Psoas muscle (tissue), 8 donors: ENCODE data around the gene DPPA2. TPM values are rescaled to one million over a fixed set of nuclear protein-coding genes. Genes with fewer than 3 reads are reported as not detected.

ENCODE experiments used
- ATAC-seq, 4 donors: fragments of 200-7000 bp; cut with Tn5 transposase; one replicate each; pipeline ENCODE4 v1.9.1; 2020; ENCODE audit warnings: moderate library complexity in 3 of 4, mild to moderate bottlenecking in 2 of 4
- DNase-seq, 2 donors: peaks; one replicate each; pipeline ENCODE4 v3.0.0-alpha.2; 2020
- H3K27ac ChIP-seq: fragments of 200-600 bp; one replicate; pipeline ENCODE4 v1.8.0; 2022
- H3K27me3 ChIP-seq, 3 donors: fragments of 200-600 bp in 1 of 3; one replicate each; pipeline versions ENCODE4 v1.6.1 to v1.8.0; 2013 to 2022; ENCODE audit warnings: low read length in 2 of 3, mild to moderate bottlenecking in 2 of 3, moderate library complexity in 1 of 3; ENCODE audit not compliant: insufficient read depth in 3 of 3
- H3K36me3 ChIP-seq, 2 donors: fragments of 200-600 bp in 1 of 2; one replicate each; pipeline versions ENCODE4 v1.6.1 to v1.8.0; 2013 to 2022; ENCODE audit warnings: low read depth in 1 of 2, mild to moderate bottlenecking in 1 of 2, moderate library complexity in 1 of 2; ENCODE audit not compliant: insufficient read depth in 1 of 2
- H3K4me1 ChIP-seq: fragments of 200-600 bp; one replicate; pipeline ENCODE4 v1.8.0; 2022
- H3K4me3 ChIP-seq: fragments of 200-600 bp; one replicate; pipeline ENCODE4 v1.8.0; 2022; ENCODE audit warnings: mild to moderate bottlenecking
- H3K9me3 ChIP-seq: fragments of 200-600 bp; one replicate; pipeline ENCODE4 v1.8.0; 2022
- CTCF ChIP-seq: fragments of 200-600 bp; IDR thresholded peaks from one replicate; pipeline ENCODE4 v1.8.0; 2022; ENCODE audit warnings: antibody characterized with exemption
- WGBS, 3 donors: extraction: QIAGEN DNeasy Blood & Tissue Kit; methylation state at CpG; one replicate each; pipeline versions ENCODE4 v1.1.6 to v1.1.7; 2013; 5-methylcytosine and 5-hydroxymethylcytosine counted together
- intact Hi-C, 2 donors: fragments of 100-400 bp; cut with DNase I; formaldehyde crosslinking; loops; one replicate each; pipeline versions ENCODE4 v1.11.0 to v1.14.2; 2022
- polyA plus RNA-seq, 3 donors: library from polyadenylated mRNA; stranded (reverse); fragments of 200-250 nt; gene quantifications; one replicate each; pipeline ENCODE4 v1.2.3, GENCODE V29; 2013
- total RNA-seq, 4 donors: library from RNA; stranded (reverse); fragmentation: NEBNext Ultra II Directional in 2 of 4; extraction: Animal tissue kit (Norgen Biotek cat#: 25700) in 2 of 4; gene quantifications; one replicate each; pipeline versions ENCODE4 v1.2.1 to v1.2.4, GENCODE V29; 2021 to 2023
- donor health status: healthy with polysubstance abuse.
- donor health status: DM: no; HTN: no; CAD: no; lungs with moderate emphysema.
- donor health status: Bipolar disorder and iron deficiency.
- donor health status: healthy.
- donor health status: DM: yes; HTN: yes; CAD: no.
- donor health status: DM: no; HTN: no; CAD: no.
- donor health status: DM: no; HTN: no; CAD: no.
- donor health status: DM: yes; HTN: yes; CAD: no.

Gene DPPA2
- total and polyA plus RNA-seq, 7 donors = not detected

DNA sequence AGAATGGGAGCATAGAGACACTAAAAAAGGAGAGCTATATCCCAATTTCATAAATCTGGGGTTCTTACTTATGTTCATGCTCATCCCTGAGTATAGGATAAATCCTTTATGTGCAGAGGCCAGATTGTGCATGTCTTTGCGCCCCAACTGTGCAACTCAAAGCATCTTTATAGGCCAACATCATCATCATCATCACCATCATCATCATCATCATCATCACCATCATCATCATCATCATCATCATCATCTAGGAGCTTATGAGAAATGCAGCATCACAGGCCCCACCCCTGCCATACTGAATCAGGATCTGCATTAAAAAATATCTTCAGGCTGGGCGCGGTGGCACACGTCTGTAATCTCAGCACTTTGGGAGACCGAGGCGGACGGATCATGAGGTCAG, 45.5 kb downstream of the DPPA2 start:
- H3K27ac ChIP-seq = no peak overlapping the region
- intact Hi-C loops = no loop called here
- ATAC-seq = no peak
- no peak for TF ChIP-seq CTCF
- no peak overlapping the region for H3K4me3 ChIP-seq
- H3K36me3 ChIP-seq = no peaks in the 10 kb centered on the region
- H3K27me3 ChIP-seq = no peaks in the 10 kb centered on the region
- no peaks in the 10 kb centered on the region for H3K4me1 ChIP-seq
- WGBS, 3 donors = 97 to 99% (median 98%) methylated on average over 7 of the region's 7 CpGs
- no peak for DNase-seq
- no peaks in the 10 kb centered on the region for H3K9me3 ChIP-seq

GRCh38 chr3:109269577-109270275, 46.6 kb downstream of the DPPA2 start:
- H3K4me1 ChIP-seq = no peaks in the 10 kb centered on the region
- H3K27me3 ChIP-seq = no peaks in the 10 kb centered on the region
- H3K36me3 ChIP-seq = no peaks in the 10 kb centered on the region
- 73 to 78% (median 76%) methylated on average over 6 of the region's 6 CpGs for WGBS, 3 donors
- no peak for DNase-seq
- intact Hi-C loops = no loop called here
- TF ChIP-seq CTCF = no peak
- no peak overlapping the region for H3K27ac ChIP-seq
- H3K9me3 ChIP-seq = no peaks in the 10 kb centered on the region
- H3K4me3 ChIP-seq = no peak overlapping the region
- ATAC-seq = no peak

DNA sequence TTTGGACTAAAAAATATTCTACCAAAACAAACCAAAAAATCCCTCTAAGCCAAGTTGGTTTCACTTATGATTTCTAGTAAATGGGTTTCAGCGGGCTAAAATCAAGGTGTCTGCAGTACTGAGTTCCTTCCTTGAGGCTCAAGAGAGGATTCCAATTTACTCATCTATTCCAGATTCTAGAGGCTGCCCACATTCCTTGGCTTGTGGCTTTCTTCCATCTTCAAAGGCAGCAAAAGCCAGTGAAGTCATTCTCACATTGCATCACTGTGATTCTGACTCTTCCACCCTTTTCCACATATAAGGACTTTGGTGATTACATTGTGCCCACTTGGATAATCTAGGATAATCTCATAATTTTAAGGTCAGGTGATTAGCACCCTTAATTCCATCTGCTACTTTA, 48.1 kb downstream of the DPPA2 start:
- Histone ChIP-seq H3K27ac (no peak overlapping the region), H3K9me3 (no peaks in the 10 kb centered on the region), H3K4me3 (no peak overlapping the region), H3K27me3 (no peaks in the 10 kb centered on the region), H3K4me1 (no peaks in the 10 kb centered on the region), H3K36me3 (no peaks in the 10 kb centered on the region)
- DNase-seq (no peak), ATAC-seq (no peak)
- intact Hi-C loops = no loop called here
- no peak for TF ChIP-seq CTCF
- WGBS, 3 donors = 94 to 99% (median 95%) methylated on average over 1 of the region's 1 CpG

GRCh38 chr3:109265295-109265694, 51.0 kb downstream of the DPPA2 start:
- H3K27ac ChIP-seq = no peak overlapping the region
- WGBS, 3 donors = 43 to 58% (median 55%) methylated on average over 2 of the region's 2 CpGs
- no peaks in the 10 kb centered on the region for H3K9me3 ChIP-seq
- no peaks in the 10 kb centered on the region for H3K27me3 ChIP-seq
- intact Hi-C loops = no loop called here
- H3K4me1 ChIP-seq = no peaks in the 10 kb centered on the region
- no peak for TF ChIP-seq CTCF
- ATAC-seq = no peak
- no peak overlapping the region for H3K4me3 ChIP-seq
- DNase-seq = no peak
- H3K36me3 ChIP-seq = no peaks in the 10 kb centered on the region

GRCh38 chr3:109257269-109257668, 59.0 kb downstream of the DPPA2 start:
- 40 to 43% (median 40%) methylated on average over 2 of the region's 2 CpGs for WGBS, 3 donors

More at GRCh38 chr3:109257269-109257668, 59.0 kb downstream of the DPPA2 start:
- TF ChIP-seq CTCF = no peak
- H3K36me3 ChIP-seq = no peaks in the 10 kb centered on the region
- no peaks in the 10 kb centered on the region for H3K9me3 ChIP-seq
- H3K4me3 ChIP-seq = no peak overlapping the region
- H3K27ac ChIP-seq = no peak overlapping the region
- intact Hi-C loops = no loop called here
- H3K27me3 ChIP-seq = no peaks in the 10 kb centered on the region
- DNase-seq = no peak
- no peaks in the 10 kb centered on the region for H3K4me1 ChIP-seq
- no peak for ATAC-seq
